Stimulated activated CD8-positive, alpha-beta memory T cell treated with anti-CD3 and anti-CD28 coated beads, Interleukin-2, amount 100 ng/mL, for 48 hours (primary cell): ENCODE data around the gene BUD31.
"Not testable (repeated sequence)": the region's sequence is repeated elsewhere in the genome, so short reads cannot be mapped to it uniquely, and the experiment has no call there.

Experiments
- DNase-seq, 2 donors: peaks; one replicate each; pipeline ENCODE4 v3.0.0-alpha.2; 2020; ENCODE audit warnings: low read depth in 2 of 2

The BUD31 gene

DNA sequence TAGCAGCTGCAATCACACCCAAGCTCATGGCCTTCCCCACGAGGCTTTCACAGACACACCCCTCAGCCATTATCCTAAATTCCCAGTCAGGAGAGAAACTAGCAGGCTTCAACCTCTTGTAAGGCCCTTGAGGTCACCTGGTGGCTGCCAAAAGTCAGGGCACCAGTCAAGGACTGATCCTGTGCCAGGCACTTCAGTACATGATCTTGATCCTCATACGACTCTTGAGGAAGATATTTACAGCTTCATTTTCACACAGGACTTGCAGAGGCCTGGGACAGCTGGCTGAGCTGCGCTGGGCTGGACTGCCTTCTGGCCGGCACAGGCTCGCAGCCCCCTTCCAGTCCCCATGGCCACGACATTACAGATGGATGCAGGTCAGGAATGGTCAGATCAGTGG lies 9.2 kb upstream of the BUD31 start:
- no peak for DNase-seq

DNA sequence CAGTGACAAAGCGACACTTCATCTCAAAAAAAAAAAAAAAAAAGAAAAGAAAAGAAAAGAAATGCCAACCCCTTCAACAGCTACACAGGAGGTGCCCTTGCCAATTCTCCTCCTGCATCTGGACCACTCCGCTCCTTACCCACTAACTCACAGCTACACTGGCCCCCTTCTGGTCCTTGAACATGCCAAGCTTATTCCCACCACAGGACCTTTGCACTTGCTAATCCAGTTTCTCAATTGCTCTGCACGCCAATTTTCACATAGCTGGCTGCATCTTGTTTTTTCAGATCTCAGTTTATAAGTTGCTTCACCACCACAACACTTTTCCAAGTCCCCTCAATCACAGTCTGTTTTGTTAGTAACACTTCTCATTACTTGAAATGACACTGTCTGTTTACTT lies 5.9 kb upstream of the BUD31 start:
- no peak for DNase-seq

GRCh38 chr7:99403764-99404163 lies 5.0 kb upstream of the BUD31 start:
- no peak for DNase-seq

- no peak for DNase-seq
Observed at GRCh38 chr7:99404235-99404976, 4.4 kb upstream of the BUD31 start.

DNA sequence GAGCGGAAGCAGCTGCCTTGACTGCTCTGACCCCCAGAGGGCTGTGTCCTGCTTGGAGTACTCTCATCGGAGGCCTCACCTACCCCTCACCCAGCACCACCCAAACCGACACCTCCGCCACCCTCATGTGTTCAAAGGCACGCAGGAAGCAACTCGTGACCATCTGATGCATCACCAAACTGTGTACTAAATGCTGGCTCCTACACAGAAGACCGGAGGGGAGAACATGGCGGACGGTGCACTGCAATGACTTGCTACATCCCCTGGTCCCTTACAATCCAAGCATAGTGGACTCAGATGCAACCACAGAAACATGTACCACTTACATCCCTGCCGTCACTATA lies 3.8 kb upstream of the BUD31 start:
- DNase-seq, result no peak

- DNase-seq, result no peak
Observed at GRCh38 chr7:99406557-99406956, 2.2 kb upstream of the BUD31 start.

DNA sequence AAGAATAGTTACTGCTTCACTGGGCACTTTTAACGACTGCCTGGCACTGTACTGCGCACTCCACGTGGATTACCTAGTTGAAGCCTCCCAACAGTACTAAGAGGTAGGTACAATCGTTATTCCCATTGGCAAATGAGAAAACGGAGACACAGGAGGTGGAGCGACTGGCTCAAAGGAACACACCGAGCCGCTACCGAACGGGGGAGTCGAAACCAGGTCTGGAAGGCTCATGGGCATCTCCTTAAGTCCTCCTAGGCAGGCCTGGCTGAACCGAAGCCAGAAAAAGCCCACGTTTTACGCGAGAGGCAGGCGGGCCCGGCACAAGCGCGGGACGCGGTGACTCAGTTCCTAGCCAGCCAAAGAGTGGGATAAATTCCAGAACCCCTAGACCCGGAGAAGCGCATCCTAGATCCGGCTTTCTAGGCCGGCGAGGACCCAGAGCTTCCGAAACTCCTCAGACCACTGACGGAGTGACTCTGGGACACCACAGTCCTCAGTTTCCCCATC lies 844 bp upstream of the BUD31 start:
- no peak for DNase-seq

GRCh38 chr7:99409192-99409572 lies 413 bp downstream of the BUD31 start:
- DNase-seq, result no peak

GRCh38 chr7:99409806-99410205 lies 1.0 kb downstream of the BUD31 start:
- DNase-seq, result no peak

GRCh38 chr7:99410635-99411034 lies 1.9 kb downstream of the BUD31 start:
- DNase-seq, result no peak

- not testable (repeated sequence) for DNase-seq
Observed at GRCh38 chr7:99415513-99416127, 6.9 kb downstream of the BUD31 start.

- DNase-seq, result no peak
Observed at GRCh38 chr7:99418260-99418659, 9.5 kb downstream of the BUD31 start.

DNA sequence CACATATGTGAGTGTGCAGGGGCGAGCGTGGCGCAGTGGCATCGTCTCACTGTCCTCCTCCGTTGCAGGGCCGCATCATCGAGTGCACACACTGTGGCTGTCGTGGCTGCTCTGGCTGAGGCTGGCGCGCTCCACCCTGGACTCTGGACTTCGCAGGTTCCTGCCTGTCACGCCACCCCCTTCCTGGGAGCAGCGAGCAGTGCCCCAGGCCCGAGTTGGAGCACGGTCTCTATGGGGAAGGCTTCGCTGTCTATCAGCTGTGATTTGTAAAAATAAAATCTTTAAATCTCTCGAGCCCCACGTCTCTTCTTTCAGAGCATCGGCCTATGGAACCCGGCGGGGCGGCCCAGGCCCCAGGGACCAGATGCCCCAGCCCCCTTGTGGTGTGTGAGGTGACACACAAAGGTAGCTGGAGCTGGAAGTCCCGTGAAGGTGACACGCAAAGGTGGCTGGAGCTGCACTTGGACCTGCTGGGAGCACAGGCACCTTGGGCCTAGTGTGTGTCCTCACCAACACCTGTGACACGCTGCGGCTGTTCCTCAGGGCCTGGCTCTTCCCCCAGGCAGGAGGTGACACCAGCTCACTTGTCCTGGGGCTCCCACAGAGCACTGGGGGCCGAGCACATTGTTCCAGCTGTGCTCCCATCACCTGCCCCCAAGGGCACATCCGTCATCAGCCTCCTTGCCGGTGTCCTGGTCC lies 10.7 kb downstream of the BUD31 start:
- no peak for DNase-seq

DNA sequence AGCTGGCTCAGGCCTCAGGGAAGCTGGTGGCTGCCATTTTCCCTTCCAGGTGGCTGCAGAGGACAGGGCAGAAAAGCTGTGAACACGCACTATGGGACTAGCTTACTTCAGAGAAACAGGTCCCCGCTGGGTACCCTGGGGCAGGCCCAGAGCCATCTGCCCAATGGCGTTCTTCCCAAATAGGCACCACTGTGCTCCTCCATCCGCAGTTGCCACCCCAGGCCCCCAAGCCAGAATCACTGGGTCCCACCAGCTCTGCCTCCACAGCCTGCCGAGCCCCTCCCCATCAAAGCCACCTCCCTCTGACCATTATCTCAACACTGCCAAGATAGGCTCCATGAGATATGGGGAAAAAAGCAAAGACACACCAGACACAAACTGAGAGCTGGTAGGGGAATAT lies 11.4 kb downstream of the BUD31 start:
- no peak for DNase-seq

- DNase-seq, result no peak
Observed at GRCh38 chr7:99420986-99421385, 12.2 kb downstream of the BUD31 start.

GRCh38 chr7:99422186-99422585 lies 13.4 kb downstream of the BUD31 start:
- DNase-seq, result no peak

DNA sequence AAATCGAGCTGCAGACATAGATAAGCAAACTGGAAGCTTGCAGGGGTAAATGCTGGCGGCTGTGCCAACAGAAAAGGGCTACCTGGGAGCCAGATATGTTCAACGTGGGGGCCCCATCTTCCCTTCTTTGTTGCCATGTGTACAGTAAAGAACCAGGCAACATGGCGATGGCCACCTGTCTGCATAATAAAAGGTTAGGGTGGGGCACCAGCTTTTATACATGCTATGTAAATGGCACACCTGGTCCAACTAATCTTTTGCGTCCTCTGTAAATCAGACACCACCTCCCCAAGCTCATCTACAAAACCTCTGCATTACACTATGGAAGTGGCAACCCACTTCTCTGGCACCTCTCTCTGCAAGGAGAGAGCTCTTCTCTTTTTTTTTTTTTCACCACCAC lies 13.9 kb downstream of the BUD31 start:
- no peak for DNase-seq

DNA sequence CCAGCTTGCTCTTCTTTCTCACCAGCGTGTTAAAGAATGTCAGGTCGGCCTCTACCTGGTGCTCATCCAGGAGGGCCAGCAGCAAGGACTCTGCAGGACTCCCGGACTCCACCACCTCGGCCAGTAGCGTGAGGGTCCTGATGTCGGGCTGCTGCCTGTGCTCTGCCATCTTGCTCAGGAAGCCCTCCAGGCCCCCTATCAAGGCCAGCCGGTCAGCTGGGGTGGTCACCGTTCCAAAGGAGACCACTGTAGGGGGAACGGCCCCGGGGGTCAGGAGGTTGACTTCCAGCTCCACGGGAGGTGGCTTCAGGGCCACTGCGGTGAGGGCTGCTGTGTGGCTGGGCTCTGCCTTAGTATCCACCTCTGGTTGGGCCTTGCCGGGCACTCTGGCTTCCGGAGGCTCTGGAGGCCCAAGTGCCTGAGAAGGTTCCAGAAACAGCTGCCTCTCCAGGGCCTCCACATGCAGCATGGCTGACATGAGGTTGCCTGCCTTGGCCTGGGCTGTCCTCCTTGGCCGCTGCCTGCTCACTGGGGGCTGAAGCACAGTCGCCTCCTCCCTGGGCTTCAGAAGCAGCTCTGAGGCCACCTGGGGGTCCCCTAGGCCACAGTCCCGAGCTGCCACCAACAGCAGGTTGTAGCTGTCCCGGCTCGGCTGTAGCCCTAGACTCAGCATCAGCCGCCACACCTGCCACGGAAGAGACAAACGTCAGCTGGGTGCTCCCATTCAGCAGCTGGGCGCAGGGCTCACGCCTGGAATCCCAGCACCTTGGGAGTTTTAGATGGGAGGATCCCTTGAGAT lies 16.4 kb downstream of the BUD31 start:
- no peak for DNase-seq

- no peak for DNase-seq
Observed at GRCh38 chr7:99428972-99429566, 20.3 kb downstream of the BUD31 start.

GRCh38 chr7:99429756-99430155 lies 21.0 kb downstream of the BUD31 start:
- DNase-seq, result no peak

GRCh38 chr7:99431756-99432540 lies 23.2 kb downstream of the BUD31 start:
- not testable (repeated sequence) for DNase-seq
